GM18909 (cell line): ENCODE data around the gene LPP.
"Not testable (repeated sequence)": the region's sequence is repeated elsewhere in the genome, so short reads cannot be mapped to it uniquely, and the experiment has no call there.

Experiments
- ATAC-seq: cut with Tn5 transposase; IDR thresholded peaks from one replicate; pipeline ENCODE4 v1.9.1; 2021; ENCODE audit warnings: mild to moderate bottlenecking; ENCODE audit not compliant: unreplicated experiment, poor library complexity

Gene LPP

DNA sequence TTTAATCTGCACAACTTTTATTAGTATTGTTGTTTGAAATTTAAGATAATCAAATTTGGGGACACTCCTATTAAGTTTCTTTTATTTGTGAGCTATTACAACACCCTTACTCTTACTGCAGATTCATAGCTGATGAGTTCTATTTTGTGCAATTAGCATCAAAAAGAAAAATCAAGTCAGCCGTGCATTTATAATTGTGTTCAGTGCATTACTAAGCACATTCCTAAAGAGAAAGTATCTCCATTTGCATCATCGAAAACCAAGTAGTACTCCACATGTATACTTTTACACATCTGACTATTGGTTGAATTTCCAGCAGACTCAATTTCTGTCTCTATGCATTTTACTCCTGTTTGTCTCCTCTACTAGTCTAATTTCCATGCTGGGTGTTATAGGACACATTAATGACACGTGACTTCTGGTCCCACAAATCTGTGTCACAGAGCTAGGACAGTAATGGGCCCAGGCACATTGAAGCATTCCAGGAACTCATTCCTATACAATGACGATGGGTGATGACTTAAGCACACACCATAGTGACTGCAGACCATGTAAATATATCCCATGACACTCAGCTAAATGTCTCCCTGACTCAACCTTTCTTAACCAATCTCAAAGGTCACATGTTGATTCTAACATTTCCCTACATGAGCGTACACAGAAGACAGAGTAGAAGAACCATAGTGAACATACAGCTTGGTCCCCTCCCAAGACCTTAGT is 477.5 kb downstream of the LPP start:
- no peak for ATAC-seq

DNA sequence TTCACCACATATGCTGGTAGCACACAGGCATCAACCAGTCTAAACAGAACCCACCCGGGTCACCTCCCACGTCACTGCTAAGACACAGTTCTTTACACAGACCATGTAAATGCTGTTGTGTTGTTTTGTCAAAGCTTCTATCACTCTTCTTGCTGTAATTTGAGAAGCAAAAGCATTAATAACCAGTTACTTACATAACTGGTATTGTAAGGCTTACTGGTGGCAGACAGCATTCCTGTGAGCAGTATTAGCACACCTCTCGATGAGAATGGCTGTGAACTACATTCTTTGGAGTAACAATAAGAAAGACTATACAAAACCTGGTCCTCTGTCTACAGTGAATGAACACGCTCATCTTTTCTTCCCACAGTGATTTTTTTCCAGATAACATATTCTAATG is 479.2 kb downstream of the LPP start:
- no peak for ATAC-seq

DNA sequence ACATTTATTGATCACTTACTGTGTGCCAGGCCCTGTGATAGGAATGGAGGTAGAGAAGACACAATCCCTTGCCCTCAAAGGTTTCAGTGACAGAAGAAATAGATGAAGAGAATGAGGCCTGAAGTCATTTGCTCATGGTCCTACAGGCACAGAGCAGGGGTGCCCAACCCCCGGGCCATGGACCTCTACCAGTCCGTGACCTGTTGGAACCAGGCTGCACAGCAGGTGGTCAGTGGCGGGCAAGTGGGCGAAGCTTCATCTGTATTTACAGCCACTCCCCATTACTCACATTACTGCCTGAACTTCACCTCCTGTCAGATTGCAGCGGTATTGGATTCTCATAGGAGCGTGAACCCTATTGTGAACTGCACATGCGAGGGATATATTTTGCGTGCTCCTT is 480.3 kb downstream of the LPP start:
- ATAC-seq, result no peak

DNA sequence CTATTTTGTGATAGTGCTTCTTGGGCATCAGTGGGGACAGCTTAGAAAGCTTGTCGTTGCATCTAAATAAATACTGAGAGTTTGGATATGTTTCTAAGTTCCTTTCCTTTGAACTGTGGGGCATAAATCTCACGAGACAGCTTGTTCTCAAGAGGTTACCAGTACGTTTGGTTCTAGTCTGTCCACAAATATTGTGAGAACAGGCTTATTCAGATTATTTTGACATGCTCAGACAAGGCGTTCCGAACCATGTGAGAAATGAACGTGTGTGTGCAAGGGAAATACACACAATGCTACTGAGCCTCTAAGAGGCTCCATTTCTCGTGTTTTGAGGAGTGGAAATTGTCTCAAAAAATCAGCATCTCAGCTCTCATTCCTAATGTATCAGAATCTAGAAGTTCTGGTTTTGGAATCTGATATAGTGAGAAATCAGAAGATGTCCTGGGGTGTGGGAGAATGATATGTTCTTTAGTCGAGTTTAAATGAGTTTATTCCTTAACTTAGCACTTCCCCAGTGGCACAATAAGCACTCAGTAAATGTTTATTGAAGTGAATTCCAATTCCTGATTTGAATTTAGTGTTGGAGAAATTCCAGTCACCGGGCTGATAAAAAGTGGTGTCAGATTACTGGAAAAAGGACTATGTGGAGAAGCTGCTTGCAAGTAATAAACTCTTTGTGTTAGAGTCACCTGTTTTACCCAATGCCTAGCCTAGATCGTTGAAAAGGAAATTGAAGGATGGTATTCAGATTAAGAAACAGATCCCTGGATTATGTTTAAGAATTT is 481.5 kb downstream of the LPP start:
- ATAC-seq, result no peak

DNA sequence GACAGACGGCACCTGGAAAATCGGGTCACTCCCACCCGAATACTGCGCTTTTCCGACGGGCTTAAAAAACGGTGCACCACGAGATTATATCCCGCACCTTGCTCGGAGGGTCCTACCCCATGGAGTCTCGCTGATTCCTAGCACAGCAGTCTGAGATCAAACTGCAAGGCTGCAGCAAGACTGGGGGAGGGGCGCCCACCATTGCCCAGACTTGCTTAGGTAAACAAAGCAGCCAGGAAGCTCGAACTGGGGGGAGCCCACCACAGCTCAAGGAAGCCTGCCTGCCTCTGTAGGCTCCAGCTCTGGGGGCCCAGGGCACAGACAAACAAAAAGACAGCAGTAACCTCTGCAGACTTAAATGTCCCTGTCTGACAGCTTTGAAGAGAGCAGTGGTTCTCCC is 482.3 kb downstream of the LPP start:
- not testable (repeated sequence) for ATAC-seq

DNA sequence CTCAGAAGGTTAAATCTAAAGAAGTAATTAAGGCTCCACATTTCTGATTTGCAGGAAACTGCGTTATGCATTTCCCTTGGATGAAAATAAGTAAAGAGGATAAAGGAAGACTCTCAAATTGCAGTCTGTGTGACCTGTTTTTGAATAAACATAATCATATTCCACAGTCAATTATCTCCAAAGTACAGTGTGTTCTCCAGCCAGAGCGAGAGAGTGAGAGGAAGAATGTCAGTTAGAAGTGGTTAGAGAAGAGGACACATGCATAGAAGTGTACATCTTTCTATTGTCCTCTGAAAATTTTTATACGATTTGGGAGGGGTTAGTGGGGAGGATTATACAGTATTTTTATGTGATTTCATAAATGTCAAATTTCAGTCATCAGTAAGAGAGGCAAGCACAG is 487.1 kb downstream of the LPP start:
- no peak for ATAC-seq

DNA sequence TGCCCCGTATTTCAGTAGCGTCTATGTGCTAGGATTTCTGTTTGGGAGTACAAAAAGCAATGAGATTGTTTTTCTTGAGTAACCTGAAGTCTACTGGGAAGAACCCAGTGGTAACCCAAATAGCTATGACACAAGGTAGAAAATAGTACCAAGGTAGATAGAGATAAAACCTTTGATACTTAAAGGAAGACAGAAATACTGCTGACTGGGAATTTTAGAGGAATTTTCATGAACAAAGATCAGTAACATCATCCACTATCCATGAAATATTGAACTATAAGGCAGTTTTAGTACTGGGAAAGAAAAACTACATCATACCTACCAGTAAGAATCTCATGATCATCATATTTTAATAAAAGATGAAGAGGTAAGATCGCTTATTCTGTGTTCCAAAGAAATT is 489.8 kb downstream of the LPP start:
- ATAC-seq, result no peak

DNA sequence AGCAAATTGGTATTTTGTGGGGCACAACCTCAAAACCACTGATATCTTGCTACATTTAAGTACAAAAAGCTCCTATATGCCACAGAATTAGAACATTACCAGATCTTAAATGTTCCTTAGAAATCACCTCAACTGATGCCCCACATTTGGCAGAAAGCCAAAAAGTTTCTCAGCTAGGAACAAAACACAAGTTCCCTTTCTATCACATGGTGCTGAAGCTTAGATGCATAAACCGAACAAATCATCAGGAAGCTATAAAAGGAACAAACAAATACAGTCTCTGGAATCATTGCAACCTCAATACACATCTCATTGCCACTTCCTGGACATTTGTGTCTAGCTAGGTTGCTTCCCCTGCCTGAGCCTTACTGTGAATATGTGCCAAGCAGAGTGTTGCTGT is 492.6 kb downstream of the LPP start:
- no peak for ATAC-seq

DNA sequence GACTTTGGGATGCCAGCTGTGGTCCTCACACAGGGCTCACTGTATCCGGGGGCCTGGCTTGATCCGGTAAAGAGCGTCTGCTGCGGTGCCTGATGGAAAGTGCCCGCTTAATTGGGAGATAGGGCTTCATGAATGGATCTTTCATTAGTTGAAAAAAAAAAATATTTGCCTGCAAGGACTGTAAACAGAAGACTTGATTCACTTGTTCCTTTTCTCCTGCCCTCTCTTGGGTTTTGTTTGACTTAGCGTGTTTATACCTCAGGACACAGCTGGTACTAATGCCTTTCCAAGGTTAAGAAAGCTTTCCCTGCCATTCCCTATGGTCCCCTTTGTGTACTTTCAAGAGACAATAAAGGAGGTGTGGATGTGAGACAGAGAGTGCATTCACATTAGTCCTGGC is 493.3 kb downstream of the LPP start:
- no peak for ATAC-seq

DNA sequence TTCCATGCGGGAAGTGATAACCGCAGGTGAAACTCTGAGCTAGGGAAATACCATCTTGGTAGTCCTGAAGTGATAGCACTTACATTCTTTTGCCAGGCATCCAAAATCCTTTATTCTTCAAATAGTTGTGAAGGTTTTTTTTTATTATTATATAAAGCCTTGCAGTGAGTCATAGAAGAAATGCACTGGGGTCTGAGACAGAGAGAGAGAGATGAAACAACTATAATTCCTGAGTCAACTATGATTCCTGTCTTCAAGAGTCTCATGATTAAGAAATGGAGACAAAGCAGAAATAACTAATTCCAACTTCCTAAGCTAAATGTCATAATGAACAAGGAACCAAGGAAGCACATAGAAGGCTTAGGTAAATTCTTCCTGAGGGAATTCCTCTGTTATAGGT is 495.6 kb downstream of the LPP start:
- ATAC-seq, result no peak

DNA sequence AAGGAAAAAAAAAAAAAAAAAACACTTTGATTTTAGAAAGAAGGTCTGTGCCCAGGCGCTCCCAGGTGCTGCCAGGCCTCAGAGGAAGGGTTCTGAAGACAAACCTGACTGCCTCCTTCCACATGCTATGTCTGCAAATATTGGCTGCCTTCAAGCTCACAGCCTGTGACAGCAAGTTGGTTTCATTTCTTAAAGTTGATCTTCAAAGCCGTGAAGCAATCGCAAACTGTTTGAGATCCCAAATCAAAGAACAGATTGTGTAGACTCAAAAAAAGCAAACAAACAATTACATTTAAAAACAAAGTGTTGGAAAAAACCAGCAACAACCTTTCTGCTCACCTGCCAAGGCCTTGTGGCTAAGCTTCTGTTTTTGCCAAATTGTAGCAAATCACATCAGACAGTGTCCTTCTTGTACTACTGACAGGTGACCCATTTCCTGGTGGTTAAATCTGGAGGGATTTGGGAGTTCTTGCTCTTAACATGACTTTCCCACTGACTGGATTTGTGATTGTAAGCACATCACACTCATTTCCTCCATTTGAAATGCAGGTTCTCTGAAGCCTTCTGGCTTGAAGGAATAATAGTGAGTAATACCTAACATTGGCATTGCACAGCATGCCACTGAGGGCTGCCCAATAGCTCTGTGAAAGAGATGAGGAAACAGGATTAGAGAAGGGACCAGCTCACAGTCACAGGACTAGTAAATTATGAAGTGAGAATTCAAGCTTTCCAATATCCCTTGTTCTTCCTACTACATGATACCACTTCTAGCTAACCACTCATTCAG is 502.4 kb downstream of the LPP start:
- ATAC-seq, result no peak

DNA sequence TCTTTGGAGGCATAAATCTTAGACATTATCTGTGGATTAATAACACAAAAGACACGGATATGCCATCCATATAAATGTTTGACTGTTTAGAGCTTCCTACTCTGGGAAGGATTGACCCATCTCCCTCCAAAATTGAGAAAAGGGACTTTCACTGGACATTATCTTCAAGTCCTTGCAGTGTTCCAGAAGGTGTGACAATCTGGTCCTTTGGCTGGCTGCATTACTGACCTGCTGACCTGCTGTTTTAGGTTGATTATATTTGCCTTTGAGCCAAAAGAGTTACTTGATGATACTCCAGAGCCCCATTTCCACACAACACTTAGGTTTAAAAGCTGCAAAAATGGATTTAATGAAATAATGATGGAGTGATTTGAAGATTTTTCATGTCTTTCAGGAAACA is 504.6 kb downstream of the LPP start:
- no peak for ATAC-seq

DNA sequence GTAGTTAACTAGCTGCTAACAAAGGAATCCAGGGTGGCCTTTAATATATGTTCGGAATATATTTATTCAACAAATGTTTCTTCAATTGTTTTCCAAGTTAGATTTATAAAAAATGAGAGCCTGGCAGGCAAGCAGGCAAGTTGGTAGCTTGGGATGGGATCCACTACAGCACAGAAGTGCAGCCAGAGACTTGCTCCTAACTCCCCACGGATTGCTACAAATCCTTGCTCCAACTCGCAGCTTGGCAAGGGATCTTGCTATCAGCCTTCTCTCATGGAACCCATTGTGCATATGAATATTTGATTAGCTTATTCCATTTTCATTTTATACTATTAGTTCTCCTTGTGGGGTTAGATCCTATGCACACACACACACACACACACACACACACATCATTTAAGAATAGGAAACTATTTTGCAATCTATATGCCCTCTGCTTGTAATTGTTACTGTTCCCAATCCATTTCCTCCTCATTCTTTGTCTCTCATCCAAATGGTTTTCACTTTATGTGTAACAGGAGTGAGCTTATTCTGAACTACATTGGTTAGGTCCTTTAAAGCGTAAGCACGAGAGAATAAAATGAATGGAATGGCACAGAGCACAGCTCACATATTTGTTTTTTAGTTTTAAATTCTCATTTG is 505.6 kb downstream of the LPP start:
- ATAC-seq, result no peak

DNA sequence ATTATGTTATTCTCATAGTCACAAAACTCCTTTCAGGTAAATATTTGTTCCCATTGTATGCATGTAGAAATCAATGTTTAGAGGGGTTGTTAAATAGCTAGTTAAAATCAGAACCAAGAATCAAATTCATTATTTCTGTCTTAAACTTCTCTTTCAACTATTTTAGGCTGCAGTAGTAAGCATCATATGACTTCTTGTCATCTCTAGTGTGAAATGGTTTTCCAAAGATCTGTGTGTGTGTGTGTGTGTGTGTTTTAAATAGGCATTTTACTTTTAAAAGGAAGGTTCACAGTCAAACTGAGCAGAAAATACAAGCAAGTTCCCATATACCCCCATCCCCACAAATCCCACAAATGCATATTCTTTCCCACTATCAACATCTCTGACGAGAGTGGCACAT is 506.5 kb downstream of the LPP start:
- ATAC-seq, result no peak

DNA sequence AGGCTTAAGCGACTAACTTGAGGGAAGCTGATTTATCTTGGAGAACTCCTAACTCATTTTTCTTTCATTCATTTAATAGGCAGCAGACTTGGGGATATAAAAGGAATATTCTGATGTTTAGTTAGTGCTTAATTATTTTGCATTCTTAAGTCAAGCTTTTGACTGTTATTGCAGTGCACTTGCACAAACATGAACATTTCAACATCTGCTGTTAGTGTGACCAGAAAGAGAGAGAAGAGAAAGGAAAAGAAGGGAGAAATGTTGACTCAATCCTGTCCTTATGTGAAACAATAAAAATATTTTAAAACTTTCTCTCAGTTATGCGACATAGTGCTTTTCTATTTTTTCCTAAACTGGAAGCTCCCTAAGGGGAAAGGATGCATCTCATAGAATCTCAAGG is 507.8 kb downstream of the LPP start:
- ATAC-seq, result no peak

DNA sequence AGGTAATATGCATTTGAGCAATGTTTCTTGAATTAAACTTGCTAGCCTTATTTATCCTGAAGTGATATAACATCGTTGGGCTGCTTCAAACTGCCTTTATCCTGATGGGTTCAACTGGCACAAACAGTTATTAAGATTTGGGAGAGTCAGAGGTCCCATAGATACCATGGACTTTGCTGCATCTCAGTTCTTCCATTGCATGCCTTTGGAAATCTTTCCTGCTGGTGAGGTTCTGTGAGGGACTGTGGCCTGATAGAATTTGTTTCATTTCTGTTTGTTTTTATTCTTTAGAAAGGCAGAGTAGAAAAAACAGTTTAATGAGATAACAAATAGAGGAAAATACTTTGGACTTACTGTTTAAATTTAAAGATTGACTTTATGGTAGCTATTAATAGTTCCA is 508.3 kb downstream of the LPP start:
- ATAC-seq, result no peak

DNA sequence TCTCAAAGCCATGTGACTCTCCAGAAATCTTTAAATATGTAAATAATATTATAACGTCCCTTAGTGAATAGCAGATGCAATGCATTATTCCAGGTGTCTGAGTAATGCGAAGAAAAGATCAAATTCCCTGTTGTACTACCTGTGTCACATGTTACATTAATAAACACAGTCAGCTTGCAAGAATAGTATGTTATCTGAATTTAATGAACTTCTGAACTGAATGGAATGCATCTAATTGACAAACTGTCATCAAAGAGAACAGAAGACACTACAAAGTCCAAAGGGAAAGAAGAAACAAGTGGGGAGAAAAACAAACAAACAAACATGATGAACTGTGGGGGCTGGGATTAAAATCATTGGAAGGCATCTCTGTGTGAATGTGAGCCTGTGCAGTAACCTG is 508.8 kb downstream of the LPP start:
- no peak for ATAC-seq

DNA sequence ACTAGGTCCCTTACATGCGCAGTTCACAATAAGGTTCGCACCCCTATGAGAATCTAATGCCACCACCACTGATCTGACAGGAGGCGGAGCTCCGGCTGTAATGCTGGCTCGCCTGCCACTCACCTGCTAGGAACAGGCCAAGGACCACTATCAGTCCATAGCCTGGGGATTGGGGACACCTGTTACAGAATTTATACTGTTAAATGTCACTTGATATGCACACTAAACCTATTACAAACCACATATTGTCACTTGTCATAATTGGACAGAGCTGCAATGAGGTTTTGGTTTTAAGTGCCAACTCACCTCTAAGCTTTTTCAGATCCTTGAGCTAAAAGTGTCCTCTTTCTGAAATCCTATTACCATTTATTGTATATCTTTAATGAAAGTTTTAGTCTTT is 509.9 kb downstream of the LPP start:
- ATAC-seq, result no peak

DNA sequence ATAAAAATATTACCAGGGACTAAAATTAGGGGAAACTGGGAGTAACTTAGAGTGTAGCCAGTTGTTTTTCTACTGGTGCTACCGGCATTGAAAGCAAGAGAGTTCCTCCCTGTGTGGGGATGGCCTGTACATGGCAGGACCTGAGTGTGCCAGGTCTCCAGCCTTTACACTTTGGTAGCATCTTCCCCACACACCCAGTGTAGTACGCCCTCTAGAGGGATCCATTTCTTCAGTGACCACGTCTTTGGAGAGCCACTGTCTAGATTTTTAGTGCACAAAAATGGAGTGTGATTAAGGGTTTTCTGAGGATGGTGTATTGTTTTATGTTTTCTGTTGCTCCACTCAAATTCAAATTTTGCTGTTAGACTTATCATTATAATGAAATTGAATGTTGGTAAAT is 510.8 kb downstream of the LPP start:
- ATAC-seq, result no peak

DNA sequence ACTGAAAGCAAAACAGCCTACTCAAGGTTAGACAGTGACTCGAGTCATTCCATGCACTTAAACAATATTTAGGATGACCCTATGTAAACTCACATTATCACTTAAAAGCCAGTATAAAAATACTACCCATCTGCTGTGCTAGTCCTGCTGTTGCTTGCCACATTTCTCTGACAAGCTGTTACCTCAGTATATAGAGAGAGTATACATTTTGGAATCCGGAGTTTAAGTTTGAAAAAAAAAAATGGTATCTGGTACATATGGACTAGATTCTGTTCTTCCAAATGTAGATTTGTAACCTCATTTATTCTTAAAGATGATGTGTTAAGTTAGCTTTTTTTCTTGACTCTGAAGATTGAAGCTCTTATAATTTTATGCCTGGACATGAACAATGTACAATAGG is 514.0 kb downstream of the LPP start:
- ATAC-seq, result no peak

DNA sequence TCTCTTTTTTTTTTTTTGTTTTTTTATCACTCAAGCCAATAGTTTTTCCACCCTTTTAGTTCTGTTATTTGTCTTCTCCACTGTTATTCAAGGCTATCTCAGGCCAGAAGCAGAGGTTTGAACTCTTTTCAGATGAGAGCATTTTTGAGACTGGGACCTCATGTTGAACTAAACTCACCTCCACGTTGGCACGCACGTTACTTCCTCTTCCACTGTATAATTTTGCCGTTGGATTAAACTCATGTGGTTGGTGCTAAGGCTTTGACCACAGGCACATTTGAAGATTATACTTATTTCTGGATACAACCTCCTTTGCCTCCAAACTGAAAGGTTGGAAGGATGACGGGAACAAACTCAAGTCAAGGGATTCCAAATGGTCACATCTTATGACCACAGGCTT is 516.5 kb downstream of the LPP start:
- no peak for ATAC-seq
